HEK293 (cell line): ENCODE data around the gene COL6A1.

ENCODE experiments used
- CTCF ChIP-seq: fragments of 450-650 bp; formaldehyde crosslinking; IDR thresholded peaks from 2 replicates; pipeline ENCODE4 v1.5.1; 2016; ENCODE audit warnings: missing biosample characterization, missing genetic modification characterization
- KLF1 ChIP-seq: fragments of 450-650 bp; formaldehyde crosslinking; IDR thresholded peaks from 2 replicates; pipeline ENCODE4 v1.5.1; 2016; ENCODE audit warnings: missing biosample characterization, missing genetic modification characterization
- REST ChIP-seq: fragments of 450-650 bp; formaldehyde crosslinking; IDR thresholded peaks from 2 replicates; pipeline ENCODE4 v1.5.1; 2016; ENCODE audit warnings: missing biosample characterization, missing genetic modification characterization
- ZFP41 ChIP-seq: fragments of 450-650 bp; formaldehyde crosslinking; IDR thresholded peaks from 2 replicates; pipeline ENCODE4 v1.5.1; 2016; ENCODE audit warnings: missing biosample characterization, missing genetic modification characterization, borderline replicate concordance
- TF ChIP-seq, protein P1 (sequence below): fragments of 450-650 bp; formaldehyde crosslinking; IDR thresholded peaks from 2 replicates; pipeline ENCODE4 v1.5.1; 2016; ENCODE audit warnings: missing biosample characterization, missing genetic modification characterization

DNA sequence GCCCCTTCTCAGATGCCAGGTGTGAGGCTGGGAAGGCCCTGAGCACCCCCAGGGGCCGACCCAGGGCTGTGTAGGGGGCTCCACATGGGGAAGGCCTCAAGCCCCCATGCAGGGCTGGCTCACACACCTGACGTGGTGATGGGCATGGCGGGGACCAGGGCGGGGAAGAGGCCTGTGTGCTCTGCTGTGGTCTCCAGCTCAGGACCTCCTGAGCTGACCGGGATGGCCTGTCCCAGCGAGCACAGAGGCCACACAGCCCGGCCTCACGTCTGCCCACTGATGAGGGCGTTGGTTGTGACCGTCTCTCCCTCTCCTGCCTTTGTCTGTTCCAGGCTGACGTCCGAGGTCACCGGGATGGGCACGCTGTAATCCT lies 40.2 kb upstream of the COL6A1 start:
- no peak for TF ChIP-seq CTCF (tag by site-specific recombination)
- TF ChIP-seq REST, result no peak
- no peak for TF ChIP-seq ZFP41
- TF ChIP-seq, protein P1, sequence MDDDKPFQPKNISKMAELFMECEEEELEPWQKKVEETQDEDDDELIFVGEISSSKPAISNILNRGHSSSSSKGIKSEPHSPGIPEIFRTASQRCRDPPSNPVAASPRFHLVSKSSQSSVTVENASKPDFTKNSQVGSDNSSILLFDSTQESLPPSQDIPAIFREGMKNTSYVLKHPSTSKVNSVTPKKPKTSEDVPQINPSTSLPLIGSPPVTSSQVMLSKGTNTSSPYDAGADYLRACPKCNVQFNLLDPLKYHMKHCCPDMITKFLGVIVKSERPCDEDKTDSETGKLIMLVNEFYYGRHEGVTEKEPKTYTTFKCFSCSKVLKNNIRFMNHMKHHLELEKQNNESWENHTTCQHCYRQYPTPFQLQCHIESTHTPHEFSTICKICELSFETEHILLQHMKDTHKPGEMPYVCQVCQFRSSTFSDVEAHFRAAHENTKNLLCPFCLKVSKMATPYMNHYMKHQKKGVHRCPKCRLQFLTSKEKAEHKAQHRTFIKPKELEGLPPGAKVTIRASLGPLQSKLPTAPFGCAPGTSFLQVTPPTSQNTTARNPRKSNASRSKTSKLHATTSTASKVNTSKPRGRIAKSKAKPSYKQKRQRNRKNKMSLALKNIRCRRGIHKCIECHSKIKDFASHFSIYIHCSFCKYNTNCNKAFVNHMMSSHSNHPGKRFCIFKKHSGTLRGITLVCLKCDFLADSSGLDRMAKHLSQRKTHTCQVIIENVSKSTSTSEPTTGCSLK (tag by site-specific recombination), result no peak
- TF ChIP-seq KLF1 (tag by site-specific recombination), result no peak
